DMS153 treated with DMSO at 0.1 percent for 48 hours (cell line): Measurements from ENCODE around the gene NFKBIB.
A peak's percentile ranks its signal among the peaks of the same experiment; 100 is the strongest.

ENCODE experiments used
- DNase-seq: peaks from one replicate; lab custom pipeline; 2025; ENCODE audit not compliant: unreplicated experiment; lab: John Stamatoyannopoulos, UW

NFKBIB gene

DNA sequence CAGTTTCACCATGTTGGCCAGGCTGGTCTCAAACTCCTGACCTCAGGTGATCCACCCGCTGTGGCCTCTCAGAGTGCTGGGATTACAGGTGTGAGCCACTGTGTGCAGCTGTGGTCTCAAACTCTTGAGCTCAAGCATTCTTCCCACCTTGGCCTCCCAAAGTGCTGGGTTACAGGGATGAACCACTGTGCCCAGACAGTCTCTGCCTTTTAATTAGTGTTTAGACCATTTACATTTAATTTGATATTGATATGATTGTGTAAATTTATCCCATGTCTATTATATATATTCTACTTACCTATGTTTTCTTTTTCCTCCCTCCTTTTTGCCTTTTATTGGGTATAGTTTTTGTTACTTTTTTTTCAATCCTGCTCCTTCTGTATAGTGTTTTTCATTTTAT lies 1.9 kb downstream of the NFKBIB start:
- DNase-seq, result no peak

DNA sequence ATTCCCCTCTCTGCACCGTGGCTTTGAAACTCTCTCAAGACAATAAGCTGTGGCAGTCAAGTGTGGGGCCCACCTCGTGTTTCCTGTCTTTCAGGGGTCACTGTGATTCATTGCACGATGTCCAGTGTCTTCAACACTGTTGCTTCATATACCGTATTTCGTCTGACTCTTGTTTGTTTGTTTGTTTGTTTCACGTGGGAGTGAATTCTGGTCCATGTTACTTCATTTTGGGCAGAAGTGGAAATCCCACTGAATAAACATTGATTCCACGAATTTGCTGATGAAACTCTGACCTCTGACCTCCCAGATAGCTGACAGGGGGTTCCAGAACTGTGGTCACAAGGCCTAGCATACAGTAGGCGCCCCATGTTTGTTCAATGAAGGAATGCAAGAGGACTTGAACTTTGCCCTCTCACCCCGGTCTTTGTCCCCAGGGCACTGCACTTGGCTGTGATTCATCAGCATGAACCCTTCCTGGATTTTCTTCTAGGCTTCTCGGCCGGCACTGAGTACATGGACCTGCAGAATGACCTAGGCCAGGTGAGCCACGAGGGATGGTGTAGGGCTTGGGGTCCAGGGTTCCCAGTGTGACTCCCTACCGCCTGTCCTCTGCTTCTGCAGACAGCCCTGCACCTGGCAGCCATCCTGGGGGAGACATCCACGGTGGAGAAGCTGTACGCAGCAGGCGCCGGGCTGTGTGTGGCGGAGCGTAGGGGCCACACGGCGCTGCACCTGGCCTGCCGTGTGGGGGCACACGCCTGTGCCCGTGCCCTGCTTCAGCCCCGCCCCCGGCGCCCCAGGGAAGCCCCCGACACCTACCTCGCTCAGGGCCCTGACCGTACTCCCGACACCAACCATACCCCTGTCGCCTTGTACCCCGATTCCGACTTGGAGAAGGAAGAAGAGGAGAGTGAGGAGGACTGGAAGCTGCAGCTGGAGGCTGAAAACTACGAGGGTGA lies 5.1 kb downstream of the NFKBIB start:
- DNase-seq, result no peak

DNA sequence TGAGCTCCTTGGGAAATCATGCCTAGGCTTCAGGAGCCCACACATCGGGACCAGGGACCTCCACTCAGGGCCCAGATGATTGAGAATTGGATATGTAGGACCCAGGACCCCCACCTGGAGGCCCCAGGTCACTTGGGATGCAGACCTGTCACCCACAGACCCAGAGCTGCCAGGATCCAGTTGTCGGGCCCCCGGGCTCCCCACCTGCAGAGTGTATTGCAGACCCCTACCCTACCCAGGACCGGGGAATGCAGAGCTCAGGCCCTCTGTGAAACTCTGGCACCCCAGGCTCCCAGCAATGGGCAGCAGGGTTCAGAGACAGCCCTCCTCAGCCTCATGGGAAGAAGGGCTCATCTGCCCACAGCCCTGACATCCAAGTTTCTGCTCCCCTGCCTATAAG lies 5.9 kb downstream of the NFKBIB start:
- DNase-seq, result no peak

DNA sequence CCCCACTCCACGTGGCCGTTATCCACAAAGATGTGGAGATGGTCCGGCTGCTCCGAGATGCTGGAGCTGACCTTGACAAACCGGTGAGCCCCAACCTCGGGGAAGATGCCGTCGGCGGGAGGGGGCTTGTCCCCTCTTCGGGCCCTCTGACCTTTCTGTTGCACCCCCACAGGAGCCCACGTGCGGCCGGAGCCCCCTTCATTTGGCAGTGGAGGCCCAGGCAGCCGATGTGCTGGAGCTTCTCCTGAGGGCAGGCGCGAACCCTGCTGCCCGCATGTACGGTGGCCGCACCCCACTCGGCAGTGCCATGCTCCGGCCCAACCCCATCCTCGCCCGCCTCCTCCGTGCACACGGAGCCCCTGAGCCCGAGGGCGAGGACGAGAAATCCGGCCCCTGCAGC lies 7.5 kb downstream of the NFKBIB start:
- DNase-seq, result no peak

DNA sequence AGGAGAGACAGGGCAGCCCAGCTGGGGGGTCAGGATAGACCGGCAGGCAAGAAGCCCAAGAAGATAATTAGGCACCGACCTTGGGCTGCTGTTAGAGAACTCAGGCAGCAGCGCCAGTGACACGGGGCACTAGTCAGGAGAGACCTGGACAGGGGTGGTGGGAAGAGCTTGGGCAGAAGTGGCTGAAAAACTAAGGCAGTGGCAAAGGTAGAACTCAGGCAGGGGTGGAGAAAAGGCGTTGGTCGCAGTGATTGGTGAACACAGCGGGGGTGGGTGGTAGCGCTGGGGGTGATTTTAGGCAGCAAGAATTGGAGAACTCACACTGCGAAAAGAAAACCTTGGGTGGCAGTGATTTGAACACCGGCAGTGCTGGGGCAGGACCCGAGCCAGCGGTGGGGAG lies 7.9 kb downstream of the NFKBIB start:
- DNase-seq, result no peak

DNA sequence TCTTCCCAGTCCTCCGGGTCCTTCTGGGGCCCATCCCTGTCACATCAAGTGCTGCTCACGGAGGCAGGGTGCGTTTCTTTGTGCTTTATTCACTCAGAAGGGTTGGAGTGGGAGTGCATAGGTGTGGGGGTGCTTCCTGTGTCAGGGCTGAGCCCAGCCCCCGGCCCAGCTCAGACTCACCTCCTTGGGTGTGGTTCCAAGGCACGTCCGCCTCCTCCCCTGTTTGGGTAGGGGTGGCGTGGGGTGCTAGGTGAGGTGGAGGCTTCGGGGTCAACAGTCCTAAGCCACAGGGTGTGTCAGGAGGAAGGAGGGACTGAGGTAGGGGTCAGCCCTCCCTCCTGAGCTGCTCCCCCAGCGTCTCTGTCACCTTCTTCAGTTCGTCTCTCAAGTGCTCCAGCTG lies 9.1 kb downstream of the NFKBIB start:
- DNase-seq, result no peak

DNA sequence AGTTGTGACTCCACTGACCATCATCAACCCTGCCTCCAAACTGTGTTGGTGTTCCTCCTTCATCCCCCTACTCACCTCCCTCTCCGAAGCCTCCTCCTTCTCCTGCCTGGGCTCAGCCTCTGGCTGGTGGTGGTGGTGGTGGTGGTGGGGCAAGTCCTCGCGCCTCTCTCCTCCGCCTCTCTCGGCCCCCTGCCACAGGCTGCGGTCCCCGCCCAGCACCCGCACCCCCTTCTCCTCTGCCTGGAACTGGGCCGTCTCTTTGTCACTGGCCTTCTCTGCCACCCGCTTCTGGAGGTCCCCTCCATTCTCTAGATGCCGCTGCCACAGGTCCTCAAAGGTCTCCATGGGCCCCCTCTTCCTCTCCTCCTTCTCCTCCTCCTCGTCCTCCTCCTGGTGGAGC lies 10.7 kb downstream of the NFKBIB start:
- DNase-seq, result no peak

DNA sequence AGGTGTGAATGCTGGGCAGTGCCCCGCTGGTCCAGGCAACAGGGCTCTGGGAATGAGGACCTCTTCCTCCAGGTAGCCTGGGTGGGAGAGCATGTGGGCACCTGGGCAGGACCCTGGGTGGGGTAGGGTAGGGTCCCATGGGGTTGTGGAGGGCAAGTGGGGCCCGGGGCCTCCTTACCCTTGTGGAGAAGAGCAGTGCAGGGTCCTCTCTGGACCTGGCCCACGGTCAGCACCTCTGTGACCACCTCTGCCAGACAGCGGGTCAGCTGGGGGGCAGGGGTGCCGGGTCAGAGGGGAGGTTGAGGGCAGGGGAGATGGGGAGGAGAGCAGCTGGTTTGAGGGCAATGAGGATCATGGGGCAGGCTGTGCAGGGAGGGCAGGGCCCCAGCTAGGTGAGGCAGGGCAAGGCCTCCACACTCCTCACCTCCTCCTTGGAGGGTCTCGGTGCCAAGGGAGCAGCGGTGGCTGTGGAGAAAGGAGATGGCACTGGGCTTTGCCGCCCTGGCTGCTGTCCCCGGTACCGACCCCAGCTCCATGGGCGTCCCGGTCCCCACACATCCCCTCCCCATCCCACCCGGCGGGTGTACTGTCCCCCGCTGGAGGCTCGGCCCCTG lies 11.7 kb downstream of the NFKBIB start:
- no peak for DNase-seq

DNA sequence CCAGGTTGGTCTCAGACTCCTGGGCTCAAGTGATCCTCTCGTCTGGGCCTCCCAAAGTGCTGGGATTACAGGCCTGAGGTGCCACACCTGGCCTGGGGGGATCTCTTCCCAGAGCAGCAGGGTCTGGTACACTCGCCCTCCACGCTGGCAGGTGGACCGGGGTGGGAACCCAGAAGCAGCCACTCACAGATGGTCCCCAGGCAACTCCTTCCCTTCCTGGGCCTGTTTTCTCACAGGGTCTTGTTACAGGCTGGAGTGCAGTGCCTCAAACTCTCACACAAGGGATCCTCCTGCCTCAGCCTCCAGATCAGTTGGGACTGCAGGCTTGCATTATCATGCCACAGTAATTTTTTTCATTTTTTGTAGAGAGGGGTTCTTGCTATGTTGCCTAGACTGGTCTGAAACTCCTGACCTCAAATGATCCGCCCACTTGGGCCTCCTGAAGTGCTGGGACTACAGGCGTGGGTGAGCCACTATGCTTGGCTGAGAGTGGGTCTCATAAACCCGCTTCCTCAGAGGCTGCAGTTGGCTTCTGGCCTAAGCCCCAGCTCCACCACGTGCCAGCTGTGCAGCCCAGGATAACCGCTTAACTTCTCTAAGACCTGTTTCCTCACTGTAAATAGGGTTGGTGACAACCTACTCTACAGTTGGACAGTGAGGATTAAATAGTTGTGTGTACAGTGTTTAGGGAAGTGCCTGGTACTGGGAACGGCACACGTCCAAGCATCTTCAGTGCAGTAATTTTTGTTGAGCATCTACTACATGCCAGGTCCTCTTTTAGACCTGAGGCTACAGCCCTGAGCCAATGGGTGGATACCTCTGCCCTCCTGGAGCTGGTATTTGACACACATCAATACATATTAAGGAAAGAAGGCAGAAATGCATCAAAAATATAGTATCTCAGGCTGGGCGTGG lies 13.1 kb downstream of the NFKBIB start:
- no peak for DNase-seq

DNA sequence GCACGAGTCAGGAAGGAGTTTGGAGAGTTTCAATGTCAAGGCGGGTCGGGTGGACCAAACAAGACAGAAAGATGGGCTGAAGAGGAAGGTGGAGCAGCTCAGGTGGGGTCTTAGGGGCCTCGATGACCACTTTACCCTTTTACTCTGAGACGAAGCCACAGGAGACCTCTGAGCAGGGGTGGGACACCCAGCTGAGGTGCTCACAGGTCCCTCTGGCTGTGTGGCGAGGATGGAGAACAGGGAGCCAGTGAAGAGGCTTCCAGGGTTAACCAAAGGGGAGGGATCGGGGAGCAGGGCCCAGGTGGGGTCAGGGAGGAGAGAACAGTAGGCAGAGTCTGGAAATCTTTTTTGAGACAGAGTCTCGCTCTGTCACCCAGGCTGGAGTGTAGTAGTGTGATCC lies 14.2 kb downstream of the NFKBIB start:
- no peak for DNase-seq

DNA sequence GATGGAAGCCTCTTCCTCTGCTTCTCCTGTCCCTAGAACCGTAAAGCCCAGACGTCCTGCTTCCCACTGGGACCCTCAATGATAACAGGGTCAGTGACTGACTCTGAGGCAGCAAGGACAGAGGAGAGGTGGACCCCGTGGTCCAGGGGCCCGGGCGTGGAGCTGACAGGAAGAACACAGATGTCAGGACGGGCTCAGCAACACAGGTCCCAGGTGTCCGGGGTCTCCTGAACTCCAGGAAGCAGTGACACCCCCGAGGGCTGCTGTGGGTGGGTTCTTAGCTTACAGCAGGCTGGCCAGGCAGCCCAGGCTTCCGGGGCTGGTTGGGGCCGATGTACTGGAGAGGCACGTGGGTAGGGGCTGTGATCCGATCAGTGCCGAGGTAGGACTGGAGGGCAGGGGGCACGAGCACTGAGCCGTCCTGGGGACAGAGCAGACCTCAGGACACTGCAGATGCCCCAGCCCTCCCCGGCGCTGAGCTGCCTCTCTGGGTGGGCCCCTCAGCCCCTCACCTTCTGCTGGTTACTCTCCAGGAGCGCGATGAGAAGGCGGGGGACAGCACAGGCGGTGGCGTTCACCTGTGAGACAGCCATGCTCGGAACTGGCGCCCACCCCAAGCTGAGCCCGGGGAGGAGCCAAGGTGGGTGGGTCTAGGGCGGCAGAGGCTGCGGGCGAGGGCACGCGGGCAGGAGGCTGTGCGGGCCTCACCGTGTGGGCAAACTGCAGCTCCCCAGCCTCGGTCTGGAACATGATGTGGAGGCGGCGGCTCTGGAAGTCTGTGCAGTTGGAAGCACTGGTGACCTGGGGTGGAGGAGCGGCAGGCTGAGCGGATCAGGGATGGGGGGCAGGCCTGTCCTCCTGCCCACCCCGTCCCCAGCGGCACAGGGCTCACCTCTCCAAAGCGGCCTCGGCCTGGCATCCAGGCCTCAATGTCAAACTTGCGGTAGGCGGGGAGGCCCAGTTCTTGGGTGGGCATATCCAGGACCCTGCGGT lies 15.9 kb downstream of the NFKBIB start:
- no peak for DNase-seq

DNA sequence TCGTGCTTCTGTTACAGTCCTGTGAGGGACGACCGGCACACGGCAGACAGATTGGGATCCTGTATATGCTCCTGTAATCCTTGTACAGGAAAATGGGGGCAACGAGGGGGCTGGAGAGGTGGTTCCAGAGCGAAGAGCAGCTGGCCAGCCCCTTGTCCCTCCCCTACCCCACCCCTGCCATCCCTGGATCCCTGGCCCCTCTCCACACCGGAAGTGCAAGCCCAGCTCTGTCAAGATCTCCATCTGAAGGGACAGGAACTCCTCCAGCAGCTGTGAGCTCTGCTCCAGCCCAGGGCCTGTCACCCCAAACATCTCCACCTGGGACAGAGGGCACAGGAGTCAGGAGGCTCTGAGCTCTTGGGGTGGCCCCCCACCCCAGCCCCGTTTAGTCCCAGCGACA lies 17.7 kb downstream of the NFKBIB start:
- no peak for DNase-seq

DNA sequence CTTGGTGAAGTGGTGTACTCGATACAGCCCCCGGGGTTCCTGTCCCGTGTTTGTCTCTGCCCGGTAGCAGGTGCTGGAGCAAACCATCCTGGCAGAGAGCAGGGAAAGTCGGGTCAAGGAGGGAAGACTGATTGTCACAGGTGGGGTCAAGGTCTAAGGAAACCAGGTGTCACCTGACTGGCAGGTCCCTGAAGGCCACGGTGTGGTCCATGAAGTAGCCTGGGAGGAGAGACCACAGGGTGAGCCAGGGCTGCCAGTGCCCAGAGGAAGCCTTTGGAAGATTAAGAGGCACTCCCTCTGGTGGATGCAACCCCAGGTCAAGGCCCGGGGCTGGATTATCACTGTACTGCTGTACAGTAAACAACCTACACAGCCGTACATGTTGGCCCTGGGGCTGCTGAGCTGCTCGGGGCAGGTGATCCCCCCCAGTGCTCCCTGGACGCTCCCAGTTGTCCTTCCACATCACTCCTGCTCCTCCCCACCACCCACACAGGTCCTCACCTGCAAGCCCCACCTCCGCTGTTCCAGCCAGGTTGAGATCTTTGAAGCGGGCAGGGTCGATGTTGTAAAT lies 18.2 kb downstream of the NFKBIB start:
- peak; percentile 12 for DNase-seq

DNA sequence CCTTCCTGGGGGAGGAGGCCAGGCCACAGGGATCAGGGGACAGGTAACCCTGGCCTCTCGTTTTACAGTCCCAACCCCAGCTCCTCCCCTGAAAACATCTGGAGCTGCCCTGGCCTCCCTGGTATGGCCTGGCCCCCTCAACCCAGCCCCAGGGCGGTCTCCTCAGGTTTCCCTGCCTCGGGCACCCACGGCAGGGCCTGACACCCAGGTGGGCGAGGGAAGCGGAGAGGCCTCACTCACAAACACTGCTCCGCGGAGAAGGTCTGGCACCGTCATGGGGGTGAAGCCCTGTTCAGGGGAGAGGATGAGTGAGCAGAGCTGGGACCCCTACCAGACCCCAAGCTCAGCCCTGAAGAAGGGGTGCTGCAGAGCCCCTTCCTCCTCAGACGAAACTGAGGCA lies 18.8 kb downstream of the NFKBIB start:
- no peak for DNase-seq

DNA sequence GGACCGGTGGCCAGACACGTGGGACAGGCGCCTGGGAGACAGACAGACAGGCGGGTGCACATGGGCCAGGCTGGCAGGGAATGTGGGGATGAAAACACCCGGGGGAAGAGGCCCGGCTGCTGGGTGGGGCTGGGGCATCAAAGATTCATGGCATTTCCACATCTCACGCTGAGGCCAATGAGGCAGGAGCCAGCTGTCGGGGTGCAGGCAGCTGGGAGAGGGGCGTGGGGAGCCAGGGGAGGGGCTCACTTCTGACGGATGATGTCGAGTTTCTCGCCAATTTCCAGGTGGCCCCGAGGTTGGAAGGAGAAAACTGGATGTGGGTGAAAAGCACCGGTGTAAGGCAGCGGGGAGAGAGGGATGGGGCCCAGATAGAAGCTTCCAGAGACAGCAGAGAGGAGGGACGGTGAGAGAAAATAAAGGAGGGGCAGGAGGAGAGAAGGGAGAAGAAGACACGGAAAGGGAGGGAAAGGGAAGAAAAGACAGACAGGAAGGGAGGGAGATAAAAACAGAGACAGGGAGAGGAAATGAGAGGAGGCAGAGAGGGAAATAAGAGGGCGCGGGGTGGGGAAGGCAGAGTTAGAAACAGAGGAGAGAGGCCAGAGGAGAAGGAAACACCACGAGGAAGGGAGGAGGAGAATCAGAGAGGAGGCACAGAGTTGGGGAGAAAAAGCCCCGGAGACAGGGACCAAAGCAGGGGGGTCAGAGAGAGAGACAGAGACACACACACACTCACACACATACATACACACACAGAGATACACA lies 20.2 kb downstream of the NFKBIB start:
- no peak for DNase-seq

DNA sequence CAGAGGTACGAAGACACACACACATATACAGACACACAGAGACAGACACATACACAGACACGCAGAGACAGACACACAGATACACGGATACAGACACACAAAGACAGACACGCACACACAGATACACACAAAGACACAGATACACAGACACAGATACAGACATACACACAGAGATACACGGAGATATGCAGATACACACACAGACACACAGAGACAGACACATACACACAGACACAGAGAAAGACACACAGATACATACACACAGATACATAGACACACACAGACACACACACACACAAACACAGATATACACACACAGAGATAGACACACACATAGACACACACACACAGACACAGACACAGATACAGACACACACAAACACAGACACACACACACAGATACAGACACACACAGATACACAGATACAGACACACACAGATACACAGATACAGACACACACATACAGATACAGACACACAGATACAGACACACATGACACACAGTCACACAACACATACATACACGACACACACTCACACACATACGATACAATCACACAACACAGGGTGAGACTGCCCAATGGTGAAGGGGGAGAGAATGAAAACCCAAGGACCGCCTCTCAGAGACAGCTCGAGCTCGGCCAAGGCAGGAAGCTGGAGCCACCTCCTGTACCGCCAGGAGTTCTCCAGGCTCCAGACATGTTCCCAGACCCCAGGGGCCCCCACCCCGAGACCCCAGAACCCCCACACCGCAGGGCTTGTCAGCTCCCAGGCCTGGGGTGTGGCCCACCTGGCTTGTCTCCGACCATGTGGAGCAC lies 21.0 kb downstream of the NFKBIB start:
- DNase-seq, result no peak

DNA sequence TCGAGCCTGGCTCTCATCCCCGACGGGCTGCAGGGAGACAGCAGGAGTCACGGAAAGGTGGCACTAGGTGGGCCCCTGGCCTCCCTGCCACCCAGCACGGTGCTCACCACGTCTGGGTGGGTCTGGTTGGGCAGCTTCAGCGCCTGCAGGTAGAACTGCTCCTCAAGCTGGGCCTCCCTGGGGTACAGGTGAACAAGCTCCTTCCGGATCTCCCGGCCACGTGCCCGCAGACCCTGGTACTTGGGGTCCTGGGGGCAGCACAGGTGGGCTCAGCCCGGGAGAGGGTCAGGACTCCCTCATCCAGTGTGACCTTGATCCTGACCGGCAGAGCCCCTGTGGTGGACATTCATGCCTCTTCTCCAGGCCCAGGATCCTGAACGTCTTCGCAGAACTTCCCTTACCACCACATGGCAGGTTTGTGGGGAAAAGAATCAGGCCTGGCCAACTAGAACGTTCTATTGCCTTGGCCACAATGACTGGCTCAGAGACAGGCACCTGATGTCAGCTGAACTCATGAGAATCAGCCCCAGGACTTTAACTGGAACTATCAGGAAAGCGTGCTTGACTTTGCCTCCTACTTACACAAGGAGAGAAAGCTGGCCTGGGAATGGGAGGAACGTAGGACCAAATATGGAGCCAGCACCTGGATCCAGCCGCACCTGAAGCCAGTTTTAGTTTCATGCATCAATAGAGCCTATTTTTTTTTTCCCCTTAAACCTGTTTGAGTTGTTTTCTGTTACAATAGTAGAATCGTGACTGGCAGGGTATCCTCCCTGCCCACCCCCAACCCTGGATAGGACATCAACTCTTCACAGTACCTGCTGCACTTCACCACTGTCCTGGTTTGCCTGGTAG lies 21.9 kb downstream of the NFKBIB start:
- no peak for DNase-seq
